Uterus (tissue), 4 donors: ENCODE results near the gene CACNB2. TPM values are rescaled to one million over a fixed set of nuclear protein-coding genes. Genes with fewer than 3 reads are reported as not detected.

Source experiments
- DNase-seq, 2 donors: peaks; one replicate each; pipeline ENCODE4 v3.0.0-alpha.2; 2019 to 2020
- H3K27ac ChIP-seq, 2 donors: fragments of 200-600 bp; sonication (generic); 1 replicate in 1 of 2; 2 replicates in 1 of 2; pipeline ENCODE4 v1.5.1; 2016 to 2018
- H3K27me3 ChIP-seq, 2 donors: fragments of 200-600 bp; sonication (generic); one replicate each; pipeline ENCODE4 v1.5.1; 2018 to 2019; ENCODE audit warnings: control low read depth in 1 of 2
- H3K36me3 ChIP-seq, 2 donors: fragments of 200-600 bp; sonication (generic); one replicate each; pipeline ENCODE4 v1.5.1; 2019; ENCODE audit warnings: control low read depth in 1 of 2
- H3K4me1 ChIP-seq, 2 donors: fragments of 200-600 bp; sonication (generic); one replicate each; pipeline ENCODE4 v1.5.1; 2018 to 2019; ENCODE audit warnings: control low read depth in 1 of 2
- H3K4me3 ChIP-seq, 2 donors: fragments of 200-600 bp; sonication (generic); 1 replicate in 1 of 2; 2 replicates in 1 of 2; pipeline ENCODE4 v1.5.1; 2018 to 2019; ENCODE audit warnings: mild to moderate bottlenecking in 1 of 2
- H3K9me3 ChIP-seq, 2 donors: fragments of 200-600 bp; sonication (generic); one replicate each; pipeline ENCODE4 v1.5.1; 2019; ENCODE audit warnings: control low read depth in 1 of 2
- CTCF ChIP-seq, 4 experiments: fragments of 200-600 bp in 2 of 4; fragments of 450-650 bp in 2 of 4; sonication (generic) in 2 of 4; IDR thresholded peaks; one replicate each; pipeline ENCODE4 v1.5.1; 2016 to 2019; ENCODE audit warnings: antibody characterized with exemption in 4 of 4, mild to moderate bottlenecking in 2 of 4, moderate library complexity in 1 of 4
- POLR2A ChIP-seq, 2 donors: fragments of 450-650 bp; IDR thresholded peaks; one replicate each; pipeline ENCODE4 v1.6.1; 2016; ENCODE audit warnings: antibody characterized with exemption in 2 of 2, mild to moderate bottlenecking in 1 of 2, moderate library complexity in 1 of 2
- intact Hi-C: fragments of 100-400 bp; cut with DNase I; formaldehyde crosslinking; loops from one replicate; pipeline ENCODE4 v1.15.1; 2023; ENCODE audit warnings: low total_unique reads
- total RNA-seq, 4 donors: library from RNA; depleted of rRNA in 3 of 4; stranded (reverse); fragments of >200 nt in 3 of 4; gene quantifications; one replicate each; pipeline versions ENCODE4 v1.1.0 to v1.2.4, GENCODE V29; 2014 to 2023
- donor health status: DM: yes; HTN: yes; CAD: no.

CACNB2 gene
- total RNA-seq, 4 donors from 2014 or later: 19.4 to 33.0 (median 27.0) TPM

GRCh38 chr10:18490755-18491154, 350.5 kb downstream of the CACNB2 start:
- Histone ChIP-seq H3K36me3 (no peaks in the 10 kb centered on the region), H3K9me3 (no peaks in the 10 kb centered on the region), H3K4me3 (no peak overlapping the region), H3K27ac (no peak overlapping the region), H3K27me3 (no peaks in the 10 kb centered on the region), H3K4me1 (no peaks in the 10 kb centered on the region)
- no peak for TF ChIP-seq CTCF (IDR thresholded peaks at IDR 0.05)
- TF ChIP-seq POLR2A (IDR thresholded peaks at IDR 0.05): no peak
- intact Hi-C loops: no loop called here
- DNase-seq: no peak

GRCh38 chr10:18497806-18498369, 357.7 kb downstream of the CACNB2 start:
- H3K27ac ChIP-seq: no peak overlapping the region
- TF ChIP-seq POLR2A (IDR thresholded peaks at IDR 0.05) (no peak), CTCF (IDR thresholded peaks at IDR 0.05) (no peak)
- intact Hi-C loops: no loop called here
- no peaks in the 10 kb centered on the region for H3K9me3 ChIP-seq
- H3K4me3 ChIP-seq: no peak overlapping the region
- no peak for DNase-seq
- H3K27me3 ChIP-seq: no peaks in the 10 kb centered on the region
- H3K4me1 ChIP-seq: no peaks in the 10 kb centered on the region
- H3K36me3 ChIP-seq: no peaks in the 10 kb centered on the region

- intact Hi-C loops: no loop called here
- H3K27ac ChIP-seq: no peak overlapping the region
Measured at GRCh38 chr10:18498998-18499397, 358.8 kb downstream of the CACNB2 start.

GRCh38 chr10:18500576-18500975, 360.4 kb downstream of the CACNB2 start:
- no peak overlapping the region for H3K4me3 ChIP-seq
- DNase-seq: no peak
- intact Hi-C loops: no loop called here
- TF ChIP-seq POLR2A (IDR thresholded peaks at IDR 0.05) (no peak), CTCF (IDR thresholded peaks at IDR 0.05) (no peak)
- no peaks in the 10 kb centered on the region for H3K36me3 ChIP-seq
- no peaks in the 10 kb centered on the region for H3K4me1 ChIP-seq
- no peaks in the 10 kb centered on the region for H3K9me3 ChIP-seq
- H3K27ac ChIP-seq: no peak overlapping the region
- no peaks in the 10 kb centered on the region for H3K27me3 ChIP-seq

More at GRCh38 chr10:18498998-18499397, 358.8 kb downstream of the CACNB2 start:
- no peaks in the 10 kb centered on the region for H3K36me3 ChIP-seq
- no peaks in the 10 kb centered on the region for H3K4me1 ChIP-seq
- H3K27me3 ChIP-seq: no peaks in the 10 kb centered on the region
- no peaks in the 10 kb centered on the region for H3K9me3 ChIP-seq
- no peak overlapping the region for H3K4me3 ChIP-seq
- TF ChIP-seq CTCF (IDR thresholded peaks at IDR 0.05): no peak
- TF ChIP-seq POLR2A (IDR thresholded peaks at IDR 0.05): no peak
- DNase-seq: no peak

- no peak overlapping the region for H3K27ac ChIP-seq
- no peaks in the 10 kb centered on the region for H3K9me3 ChIP-seq
- no peaks in the 10 kb centered on the region for H3K36me3 ChIP-seq
- intact Hi-C loops: no loop called here
- no peak for DNase-seq
- no peak overlapping the region for H3K4me3 ChIP-seq
- no peaks in the 10 kb centered on the region for H3K4me1 ChIP-seq
- no peak for TF ChIP-seq CTCF (IDR thresholded peaks at IDR 0.05)
- no peak for TF ChIP-seq POLR2A (IDR thresholded peaks at IDR 0.05)
- no peaks in the 10 kb centered on the region for H3K27me3 ChIP-seq
Measured at GRCh38 chr10:18501198-18501597, 361.0 kb downstream of the CACNB2 start.
